Mononuclear cell (primary cell): ENCODE measurements around the gene ZDHHC23. TPM values are rescaled to one million over a fixed set of nuclear protein-coding genes. Genes with fewer than 3 reads are reported as not detected.
A peak's percentile ranks its signal among the peaks of the same experiment; 100 is the strongest.

Experiments used
- H3K27me3 ChIP-seq: 2 replicates; pipeline ENCODE4 v1.6.0; 2011; ENCODE audit warnings: low read length, control low read depth; ENCODE audit not compliant: insufficient read depth
- H3K4me1 ChIP-seq: 2 replicates; pipeline ENCODE4 v1.5.1; 2011; ENCODE audit warnings: mild to moderate bottlenecking, low read length, control low read depth; ENCODE audit not compliant: insufficient read depth
- H3K4me3 ChIP-seq: 2 replicates; pipeline ENCODE4 v1.5.1; 2011; ENCODE audit warnings: mild to moderate bottlenecking, low read length, moderate library complexity
- H3K9me3 ChIP-seq: 2 replicates; pipeline ENCODE4 v1.5.1; 2011; ENCODE audit warnings: low read depth, mild to moderate bottlenecking, control low read depth, low read length
- total RNA-seq: library from RNA; depleted of rRNA; stranded (reverse); fragments of >200 nt; gene quantifications from one replicate; pipeline ENCODE4 v1.2.3, GENCODE V29; 2012

Gene ZDHHC23, protein sequence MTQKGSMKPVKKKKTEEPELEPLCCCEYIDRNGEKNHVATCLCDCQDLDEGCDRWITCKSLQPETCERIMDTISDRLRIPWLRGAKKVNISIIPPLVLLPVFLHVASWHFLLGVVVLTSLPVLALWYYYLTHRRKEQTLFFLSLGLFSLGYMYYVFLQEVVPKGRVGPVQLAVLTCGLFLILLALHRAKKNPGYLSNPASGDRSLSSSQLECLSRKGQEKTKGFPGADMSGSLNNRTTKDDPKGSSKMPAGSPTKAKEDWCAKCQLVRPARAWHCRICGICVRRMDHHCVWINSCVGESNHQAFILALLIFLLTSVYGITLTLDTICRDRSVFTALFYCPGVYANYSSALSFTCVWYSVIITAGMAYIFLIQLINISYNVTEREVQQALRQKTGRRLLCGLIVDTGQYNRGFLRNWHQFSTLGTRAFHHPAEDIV
- 6.8 TPM for total RNA-seq

DNA sequence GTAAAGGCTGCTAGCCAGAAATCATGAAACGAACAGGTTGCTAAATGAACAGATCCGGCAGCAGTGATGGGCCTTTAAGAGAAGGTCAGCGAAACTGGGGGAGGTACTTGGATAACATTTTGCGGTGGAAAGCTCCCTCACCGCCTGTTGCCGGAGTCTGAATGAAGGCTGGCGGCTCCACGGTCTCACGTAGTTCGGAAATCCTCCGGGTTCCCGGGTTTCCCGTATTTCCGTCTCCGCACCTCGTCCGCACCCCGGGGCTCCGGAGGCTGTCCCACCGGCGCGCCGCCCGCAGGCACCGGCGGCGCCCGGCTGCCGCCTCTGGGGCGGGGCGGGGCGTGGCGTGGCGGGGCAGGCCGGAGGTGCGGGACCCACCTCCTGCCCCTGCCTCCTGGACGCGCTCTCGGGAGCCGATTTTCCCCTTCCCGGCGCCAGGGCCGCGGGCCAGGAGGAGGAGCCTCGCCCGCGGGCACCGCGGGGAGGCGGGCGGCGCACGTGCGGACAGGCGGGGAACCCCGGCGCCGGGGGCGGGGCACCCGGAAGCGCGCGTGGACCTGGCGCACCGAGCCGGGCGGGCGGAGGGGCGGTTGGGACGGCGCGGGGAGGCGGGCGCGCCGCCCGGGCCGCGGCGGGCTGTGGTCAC, at the start of gene ZDHHC23:
Gene ZDHHC23, plus strand, starts transcription at position 642 of the 643 bp plus-strand sequence. CDS start 790 bp downstream, outside the sequence.
- peak within 1 kb of the TSS; percentile 58 for H3K4me3 ChIP-seq
- peaks cover 8% of the 10 kb centered on the region for H3K27me3 ChIP-seq
- peaks cover 10% of the 10 kb centered on the region for H3K4me1 ChIP-seq
- H3K9me3 ChIP-seq: no peaks in the 10 kb centered on the region

- H3K9me3 ChIP-seq: no peaks in the 10 kb centered on the region
- peaks cover 6% of the 10 kb centered on the region for H3K4me1 ChIP-seq
- H3K27me3 ChIP-seq: no peaks in the 10 kb centered on the region
- H3K4me3 ChIP-seq: no peak overlapping the region
These were observed 48.9 kb upstream of the ZDHHC23 start for GRCh38 chr3:113898892-113899291.

DNA sequence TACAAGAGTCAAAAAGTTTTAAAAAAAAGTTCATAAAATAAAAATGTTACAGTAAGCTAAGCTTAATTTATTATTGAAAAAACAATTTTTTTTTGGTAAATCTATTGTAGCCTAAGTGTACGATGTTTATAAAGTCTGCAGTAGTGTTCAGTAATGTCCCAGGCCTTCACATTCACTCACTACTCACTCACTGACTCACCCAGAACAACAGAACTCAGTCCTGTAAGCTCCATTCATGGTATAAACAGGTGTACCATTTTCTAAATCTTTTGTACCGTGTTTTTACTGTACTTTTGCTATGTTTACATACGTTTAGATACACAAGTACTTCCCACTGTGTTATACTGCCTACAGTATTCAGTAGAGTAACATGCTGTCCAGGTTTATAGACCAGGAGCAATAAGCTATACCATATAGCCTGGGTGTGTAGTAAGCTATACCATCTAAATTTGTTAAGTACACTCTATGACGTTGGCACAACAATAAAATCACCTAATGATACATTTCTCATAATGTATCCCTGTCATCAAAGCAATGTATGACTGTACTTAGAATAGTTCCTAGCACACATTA, 41.2 kb upstream of the ZDHHC23 start:
- H3K4me3 ChIP-seq: no peak overlapping the region
- H3K4me1 ChIP-seq: no peaks in the 10 kb centered on the region
- no peaks in the 10 kb centered on the region for H3K27me3 ChIP-seq
- no peaks in the 10 kb centered on the region for H3K9me3 ChIP-seq

DNA sequence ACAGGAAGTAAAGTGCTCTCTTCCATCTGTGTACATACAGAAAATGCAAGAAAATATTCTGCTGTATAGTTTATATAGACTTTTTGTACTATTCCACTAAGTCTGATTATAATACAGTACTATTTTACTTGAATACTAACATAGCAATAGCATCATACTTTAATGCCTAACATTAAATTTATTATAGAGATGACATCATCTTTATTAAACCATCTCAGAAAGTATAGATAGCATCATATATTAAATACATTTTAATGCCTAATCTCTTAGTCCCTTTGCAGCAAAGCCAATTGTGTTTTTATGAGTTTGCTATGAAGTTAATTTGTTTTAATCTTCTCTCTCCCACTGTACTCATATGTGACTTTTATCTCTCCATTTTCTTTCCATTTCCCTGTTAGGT, 39.7 kb upstream of the ZDHHC23 start:
- H3K9me3 ChIP-seq: no peaks in the 10 kb centered on the region
- no peaks in the 10 kb centered on the region for H3K27me3 ChIP-seq
- H3K4me1 ChIP-seq: no peaks in the 10 kb centered on the region
- no peak overlapping the region for H3K4me3 ChIP-seq

- Histone ChIP-seq H3K27me3 (no peaks in the 10 kb centered on the region), H3K4me1 (no peaks in the 10 kb centered on the region), H3K9me3 (no peaks in the 10 kb centered on the region), H3K4me3 (no peak overlapping the region)
These were observed 36.8 kb upstream of the ZDHHC23 start for GRCh38 chr3:113910966-113911365.

DNA sequence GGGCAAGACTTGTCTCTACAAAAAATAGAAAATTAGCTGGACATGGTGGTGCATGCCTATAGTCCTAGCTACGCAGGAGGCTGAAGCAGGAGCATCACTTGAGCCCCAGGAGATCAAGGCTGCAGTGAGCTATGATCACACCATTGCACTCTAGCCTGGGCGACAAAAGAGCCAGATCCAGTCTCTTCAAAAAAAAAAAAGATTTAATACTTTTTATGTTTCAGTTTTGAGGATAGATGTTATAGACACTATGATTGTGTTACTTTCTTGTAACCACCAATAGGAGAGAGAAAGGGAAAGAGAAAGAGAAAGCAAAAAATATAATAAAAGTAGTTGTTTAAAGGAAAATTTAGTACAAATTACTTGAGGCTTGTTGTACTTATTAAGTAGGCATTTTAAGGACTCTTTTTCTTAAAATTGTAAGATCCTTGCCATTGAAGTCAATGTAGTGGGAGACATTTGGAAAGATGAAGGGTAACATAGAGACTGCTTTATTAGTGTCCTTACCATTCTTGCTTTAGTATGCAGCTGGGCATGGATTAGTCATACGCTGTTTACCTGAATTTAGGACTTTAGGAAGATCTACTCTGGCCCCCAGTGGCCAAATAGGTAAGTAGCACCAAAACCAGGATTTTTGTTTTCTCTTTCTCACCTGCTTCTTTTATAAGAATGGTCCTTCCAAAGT, 35.1 kb upstream of the ZDHHC23 start:
- Histone ChIP-seq H3K27me3 (no peaks in the 10 kb centered on the region), H3K4me1 (no peaks in the 10 kb centered on the region), H3K4me3 (no peak overlapping the region), H3K9me3 (no peaks in the 10 kb centered on the region)

DNA sequence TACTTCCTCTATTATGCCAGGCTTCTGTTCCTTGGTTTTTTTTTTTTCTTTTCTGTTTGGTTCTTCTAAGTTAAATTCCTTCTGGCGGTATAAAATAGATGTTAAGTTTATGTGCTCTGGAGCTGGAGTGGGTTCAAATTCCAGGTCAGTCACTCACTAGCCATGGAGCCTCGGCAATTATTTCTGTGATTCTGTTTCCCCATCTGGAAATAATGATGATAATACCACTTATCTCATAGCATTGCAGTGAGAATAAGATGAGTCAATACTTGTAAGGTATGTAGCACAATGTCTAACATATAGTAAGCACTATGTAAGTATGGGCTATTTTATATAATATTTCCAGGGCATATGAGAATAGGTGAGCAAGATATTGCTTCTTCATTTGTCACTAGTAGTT, 33.2 kb upstream of the ZDHHC23 start:
- Histone ChIP-seq H3K4me3 (no peak overlapping the region), H3K27me3 (no peaks in the 10 kb centered on the region), H3K4me1 (no peaks in the 10 kb centered on the region), H3K9me3 (no peaks in the 10 kb centered on the region)

DNA sequence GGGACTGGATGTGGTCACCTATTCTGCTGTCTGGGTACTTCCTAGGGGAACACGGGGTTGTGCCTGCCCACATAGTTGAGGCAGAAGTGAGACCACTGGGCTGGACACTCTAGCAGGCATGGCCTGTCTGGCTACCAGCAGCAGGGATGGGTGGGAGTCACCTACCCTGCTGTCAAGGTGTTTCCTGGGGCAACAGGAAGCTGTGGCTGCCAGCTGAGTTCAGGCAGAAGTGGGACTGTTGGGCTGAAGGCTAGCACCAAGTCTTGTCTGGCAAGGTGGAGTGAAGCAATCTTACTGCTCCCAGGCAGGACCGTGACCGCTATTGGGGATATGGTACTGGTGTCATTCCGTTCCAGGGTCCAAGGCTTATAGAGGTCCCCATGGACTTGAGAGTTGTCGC, 20.3 kb upstream of the ZDHHC23 start:
- no peaks in the 10 kb centered on the region for H3K27me3 ChIP-seq
- no peak overlapping the region for H3K4me3 ChIP-seq
- H3K4me1 ChIP-seq: peaks cover 3% of the 10 kb centered on the region
- H3K9me3 ChIP-seq: peaks cover 19% of the 10 kb centered on the region

DNA sequence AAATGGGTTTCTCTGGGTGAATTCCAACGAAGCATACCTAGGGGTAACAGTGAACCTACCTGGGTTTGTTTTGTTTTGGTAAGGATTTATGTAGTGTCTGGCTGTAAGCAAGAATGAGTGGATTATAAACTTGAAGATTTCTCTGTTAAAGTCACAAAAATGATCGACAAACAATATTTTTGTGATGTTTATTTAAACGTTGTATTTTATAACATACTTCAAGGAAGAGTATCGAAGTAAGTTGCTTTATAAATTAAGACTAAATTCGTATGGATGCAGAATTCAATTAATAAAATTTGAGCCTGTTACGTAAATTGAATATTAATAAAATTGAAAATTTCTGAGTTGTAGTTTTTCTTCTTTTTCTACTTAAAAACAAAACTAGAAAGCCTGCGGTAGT, 982 bp upstream of the ZDHHC23 start:
- peak overlapping the region; percentile 58 for H3K4me3 ChIP-seq
- H3K27me3 ChIP-seq: peaks cover 8% of the 10 kb centered on the region
- H3K9me3 ChIP-seq: no peaks in the 10 kb centered on the region
- peaks cover 10% of the 10 kb centered on the region for H3K4me1 ChIP-seq

- Histone ChIP-seq H3K4me3 (peak overlapping the region; percentile 58), H3K4me1 (peaks cover 10% of the 10 kb centered on the region), H3K27me3 (peaks cover 8% of the 10 kb centered on the region), H3K9me3 (no peaks in the 10 kb centered on the region)
These were observed 453 bp downstream of the ZDHHC23 start for GRCh38 chr3:113948015-113948917.

DNA sequence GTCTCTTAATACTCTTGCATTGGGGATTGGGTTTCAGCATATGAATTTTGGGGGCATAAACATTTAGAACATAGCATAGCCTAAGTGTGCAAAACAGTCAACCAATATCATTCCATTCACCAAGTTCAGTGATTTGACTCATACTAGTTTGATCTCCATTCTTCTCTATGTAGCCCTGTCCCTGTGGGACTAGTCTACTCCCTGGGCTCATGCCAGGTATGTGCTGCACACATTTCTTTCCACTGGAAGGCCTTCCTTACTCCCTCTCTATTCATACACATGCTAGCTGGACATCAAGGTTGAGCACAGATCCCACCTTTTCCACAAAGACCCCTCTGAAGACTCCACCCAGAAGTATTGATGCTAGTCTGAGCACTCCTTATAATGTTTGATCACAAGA, 5.1 kb downstream of the ZDHHC23 start:
- Histone ChIP-seq H3K4me3 (no peak overlapping the region), H3K9me3 (no peaks in the 10 kb centered on the region), H3K4me1 (peaks cover 18% of the 10 kb centered on the region), H3K27me3 (peaks cover 5% of the 10 kb centered on the region)

GRCh38 chr3:113953677-113954076, 5.9 kb downstream of the ZDHHC23 start:
- no peak overlapping the region for H3K4me3 ChIP-seq

GRCh38 chr3:113954091-113954685, 6.4 kb downstream of the ZDHHC23 start:
- Histone ChIP-seq H3K4me3 (no peak overlapping the region), H3K27me3 (no peaks in the 10 kb centered on the region), H3K4me1 (peaks cover 8% of the 10 kb centered on the region)

More at GRCh38 chr3:113953677-113954076, 5.9 kb downstream of the ZDHHC23 start:
- peaks cover 11% of the 10 kb centered on the region for H3K4me1 ChIP-seq
- peaks cover 2% of the 10 kb centered on the region for H3K27me3 ChIP-seq
- no peaks in the 10 kb centered on the region for H3K9me3 ChIP-seq

DNA sequence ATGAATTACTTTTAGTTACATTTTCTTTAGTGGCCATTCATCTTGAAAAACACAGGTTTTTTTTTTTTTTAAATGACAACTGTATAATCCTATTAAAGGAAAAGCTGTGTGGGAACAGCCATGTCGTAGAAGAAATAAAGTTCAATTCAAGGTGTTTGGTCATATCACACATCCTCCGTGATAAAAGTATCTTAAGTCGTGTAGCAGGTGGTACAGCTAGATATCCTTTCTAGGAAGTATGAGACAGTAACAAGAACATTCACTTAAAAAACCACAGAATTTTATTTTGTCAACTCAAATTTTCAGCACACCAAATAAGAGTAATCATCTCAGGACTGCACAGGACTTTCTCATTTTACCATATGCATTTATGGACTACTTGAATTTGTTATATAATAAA, 16.1 kb downstream of the ZDHHC23 start:
- Histone ChIP-seq H3K27me3 (no peaks in the 10 kb centered on the region), H3K4me3 (no peak overlapping the region), H3K9me3 (no peaks in the 10 kb centered on the region), H3K4me1 (no peaks in the 10 kb centered on the region)

More at GRCh38 chr3:113954091-113954685, 6.4 kb downstream of the ZDHHC23 start:
- H3K9me3 ChIP-seq: no peaks in the 10 kb centered on the region
